ENCODE measurements around the gene RGCC. TPM values are rescaled to one million over a fixed set of nuclear protein-coding genes. Genes with fewer than 3 reads are reported as not detected.

The RGCC gene
- total RNA-seq, 6 experiments from 2014 or later: 0.51 to 4.9 (median 2.3) TPM; not detected in 1

DNA sequence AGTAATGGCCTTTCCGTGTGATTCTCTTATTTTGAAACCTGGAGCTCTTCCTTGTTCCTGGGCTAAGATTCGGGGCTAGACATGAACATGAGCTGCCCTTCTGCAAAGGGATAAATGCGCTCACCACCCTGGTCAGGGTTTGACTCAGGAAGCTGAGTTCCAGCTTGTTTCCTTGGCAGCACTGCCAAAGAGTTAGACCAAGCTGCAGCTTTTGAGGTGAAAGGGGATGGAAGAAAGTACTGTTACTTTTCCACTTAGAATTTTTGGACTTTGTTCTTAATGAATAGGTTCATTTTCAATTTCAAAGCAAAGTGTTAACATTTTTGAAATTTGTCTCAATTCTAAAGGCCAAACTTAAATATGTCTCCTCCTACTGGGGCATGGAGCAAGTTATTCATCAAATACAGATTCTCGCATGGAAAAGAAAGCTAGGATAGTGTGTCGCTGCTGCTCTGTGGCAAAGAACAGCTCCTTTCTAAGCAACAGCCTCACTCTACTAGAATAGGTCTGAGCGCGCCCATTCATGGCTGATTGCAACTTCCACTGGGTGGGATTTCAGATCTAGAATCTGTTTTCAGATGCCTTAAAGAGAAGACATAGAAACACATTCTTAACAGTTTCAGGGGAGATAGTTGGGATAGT is 2.2 kb downstream of the RGCC start:
- Histone ChIP-seq H3K9me3 (no peaks in the 10 kb centered on the region), H3K4me3 (no peak overlapping the region), H3K27ac (no peak overlapping the region), H3K27me3 (no peaks in the 10 kb centered on the region), H3K4me1 (peaks cover 0 to 20% (median 0%) of the 10 kb centered on the region in 4 donors), H3K36me3 (no peaks in the 10 kb centered on the region)
- DNase-seq: no peak
- WGBS (ENCODE audit: insufficient coverage, low coverage, low lambda C conversion rate, missing lambda C conversion rate): 83% methylated on average over 7 of the region's 7 CpGs
- intact Hi-C loops (cut with DNase I): no loop called here
- TF ChIP-seq POLR2A (IDR thresholded peaks at IDR 0.05): no peak
- TF ChIP-seq, protein P1, sequence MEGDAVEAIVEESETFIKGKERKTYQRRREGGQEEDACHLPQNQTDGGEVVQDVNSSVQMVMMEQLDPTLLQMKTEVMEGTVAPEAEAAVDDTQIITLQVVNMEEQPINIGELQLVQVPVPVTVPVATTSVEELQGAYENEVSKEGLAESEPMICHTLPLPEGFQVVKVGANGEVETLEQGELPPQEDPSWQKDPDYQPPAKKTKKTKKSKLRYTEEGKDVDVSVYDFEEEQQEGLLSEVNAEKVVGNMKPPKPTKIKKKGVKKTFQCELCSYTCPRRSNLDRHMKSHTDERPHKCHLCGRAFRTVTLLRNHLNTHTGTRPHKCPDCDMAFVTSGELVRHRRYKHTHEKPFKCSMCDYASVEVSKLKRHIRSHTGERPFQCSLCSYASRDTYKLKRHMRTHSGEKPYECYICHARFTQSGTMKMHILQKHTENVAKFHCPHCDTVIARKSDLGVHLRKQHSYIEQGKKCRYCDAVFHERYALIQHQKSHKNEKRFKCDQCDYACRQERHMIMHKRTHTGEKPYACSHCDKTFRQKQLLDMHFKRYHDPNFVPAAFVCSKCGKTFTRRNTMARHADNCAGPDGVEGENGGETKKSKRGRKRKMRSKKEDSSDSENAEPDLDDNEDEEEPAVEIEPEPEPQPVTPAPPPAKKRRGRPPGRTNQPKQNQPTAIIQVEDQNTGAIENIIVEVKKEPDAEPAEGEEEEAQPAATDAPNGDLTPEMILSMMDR (IDR thresholded peaks at IDR 0.05): no peak
- ATAC-seq: no peak

DNA sequence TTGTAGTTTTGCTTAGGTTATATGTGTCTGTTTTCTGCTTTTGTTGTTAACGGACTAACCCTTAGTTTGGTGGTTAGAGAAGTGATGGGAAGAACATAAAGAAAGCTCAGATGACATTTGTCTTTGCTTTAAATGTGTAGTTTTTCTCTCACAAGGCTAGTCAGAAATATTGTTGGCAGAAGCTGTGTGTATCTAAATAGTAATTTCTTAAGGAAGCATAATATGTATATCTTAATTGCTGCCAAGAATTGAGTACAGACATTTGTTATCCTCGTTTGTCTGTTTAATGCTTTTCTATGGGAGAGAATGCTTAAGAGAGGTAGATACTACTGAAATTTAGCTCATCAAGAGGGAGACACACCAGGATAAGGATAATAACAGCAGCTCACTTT is 2.7 kb downstream of the RGCC start:
- TF ChIP-seq, protein P1 (IDR thresholded peaks at IDR 0.05): no peak
- TF ChIP-seq POLR2A (IDR thresholded peaks at IDR 0.05): no peak
- intact Hi-C loops (cut with DNase I): no loop called here
- no peak overlapping the region for H3K27ac ChIP-seq
- ATAC-seq (no peak), DNase-seq (no peak)
- H3K27me3 ChIP-seq: no peaks in the 10 kb centered on the region
- no peaks in the 10 kb centered on the region for H3K9me3 ChIP-seq
- peaks cover 0 to 20% (median 0%) of the 10 kb centered on the region in 4 donors for H3K4me1 ChIP-seq
- no peak overlapping the region for H3K4me3 ChIP-seq
- WGBS (ENCODE audit: insufficient coverage, low coverage, low lambda C conversion rate, missing lambda C conversion rate): 32% methylated on average over 2 of the region's 2 CpGs
- H3K36me3 ChIP-seq: no peaks in the 10 kb centered on the region

DNA sequence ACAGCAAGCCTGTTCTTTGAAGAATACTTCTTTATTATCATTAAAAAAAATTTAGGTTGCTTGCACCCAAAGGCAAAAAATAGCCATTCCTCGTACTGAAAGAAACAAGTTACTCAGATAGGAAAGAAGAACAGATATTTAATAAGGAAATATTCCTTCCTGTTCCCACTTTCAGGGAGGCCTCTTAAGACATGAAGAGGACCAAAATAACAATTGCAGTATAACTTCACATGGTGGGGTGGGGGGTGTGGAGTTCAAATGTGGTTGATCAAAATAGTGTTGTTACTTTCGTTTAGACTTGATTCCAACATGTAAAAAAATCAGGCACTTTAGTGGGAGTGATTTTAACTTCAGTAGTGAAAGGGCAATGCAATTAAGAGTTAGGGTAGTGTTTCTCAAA is 3.6 kb downstream of the RGCC start:
- Histone ChIP-seq H3K27me3 (no peaks in the 10 kb centered on the region), H3K27ac (no peak overlapping the region), H3K4me1 (peaks cover 0 to 20% (median 0%) of the 10 kb centered on the region in 4 donors), H3K9me3 (no peaks in the 10 kb centered on the region), H3K36me3 (no peaks in the 10 kb centered on the region), H3K4me3 (no peak overlapping the region)
- WGBS (ENCODE audit: insufficient coverage, low coverage, low lambda C conversion rate, missing lambda C conversion rate): 45% methylated on average over 2 of the region's 2 CpGs
- TF ChIP-seq, protein P1 (IDR thresholded peaks at IDR 0.05): no peak
- TF ChIP-seq POLR2A (IDR thresholded peaks at IDR 0.05): no peak
- ATAC-seq (no peak), DNase-seq (no peak)
- intact Hi-C loops (cut with DNase I): no loop called here

DNA sequence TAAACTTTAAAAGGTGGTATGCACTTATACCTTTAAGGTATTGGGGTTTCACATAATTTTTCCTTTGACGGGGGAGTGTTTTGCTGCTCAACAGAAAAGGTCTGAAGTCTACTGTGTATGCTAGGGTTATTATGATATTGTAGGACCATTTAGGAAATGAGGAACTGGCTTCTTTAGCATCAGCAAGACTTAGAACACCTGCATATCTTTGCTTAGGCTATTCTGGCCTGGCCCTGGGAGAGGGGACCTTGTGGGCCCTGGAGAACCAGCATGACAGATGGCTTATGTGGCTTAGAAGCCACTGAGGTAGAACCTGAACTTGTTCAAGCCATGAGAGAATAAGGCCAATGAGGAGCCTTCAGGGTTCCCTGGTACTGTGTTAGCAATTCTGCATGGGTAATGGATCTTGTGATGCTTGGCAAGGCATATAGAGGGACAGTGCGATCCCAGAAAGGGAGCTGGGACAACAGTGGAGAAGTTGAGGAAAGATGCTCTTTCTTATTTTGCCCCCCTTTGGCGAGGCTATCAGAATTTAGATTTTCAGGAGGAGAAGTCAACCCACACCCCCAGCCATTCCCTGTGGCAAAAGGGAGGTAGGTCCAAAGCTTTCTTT is 4.3 kb downstream of the RGCC start:
- H3K4me3 ChIP-seq: no peak overlapping the region

More for the DNA sequence above, 4.3 kb downstream of the RGCC start:
- H3K27me3 ChIP-seq: no peaks in the 10 kb centered on the region
- ATAC-seq: no peak
- intact Hi-C loops (cut with DNase I): no loop called here
- H3K9me3 ChIP-seq: no peaks in the 10 kb centered on the region
- no peak overlapping the region for H3K27ac ChIP-seq
- peaks cover 0 to 20% (median 0%) of the 10 kb centered on the region in 4 donors for H3K4me1 ChIP-seq
- no peak for DNase-seq
- 73% methylated on average over 3 of the region's 3 CpGs for whole genome bisulfite sequencing (ENCODE audit: insufficient coverage, low coverage, low lambda C conversion rate, missing lambda C conversion rate)
- H3K36me3 ChIP-seq: no peaks in the 10 kb centered on the region
- TF ChIP-seq, protein P1 (IDR thresholded peaks at IDR 0.05): no peak
- no peak for TF ChIP-seq POLR2A (IDR thresholded peaks at IDR 0.05)
